ENCODE results near the gene QARS1.

QARS1 gene

GRCh38 chr3:49098429-49098828 is 6.1 kb downstream of the QARS1 start:
- H3K4me3 ChIP-seq (replicated peaks in 1 of 2; ENCODE audit: low read depth in 2 of 2, low read length in 2 of 2) = no peak overlapping the region
- TF ChIP-seq CTCF (IDR thresholded peaks at IDR 0.05; ENCODE audit: low read depth, low read length) = no peak
- no peak for DNase-seq (ENCODE audit: low read depth in 2 of 2)

GRCh38 chr3:49093853-49094767 is 10.4 kb downstream of the QARS1 start, which contains the start of gene QRICH1:
Gene QRICH1 (minus strand): TSS chr3:49094071. CDS start chr3:49077017, 17,054 bp downstream.
- peak; percentile 64 for TF ChIP-seq CTCF (IDR thresholded peaks at IDR 0.05; ENCODE audit: low read depth, low read length)
- peak; percentile 98 to 99 for DNase-seq (ENCODE audit: low read depth in 2 of 2)
- peak within 1 kb of the TSS; percentile 92 to 94 for H3K4me3 ChIP-seq (replicated peaks in 1 of 2; ENCODE audit: low read depth in 2 of 2, low read length in 2 of 2)

- peak; percentile 88 to 92 for DNase-seq (ENCODE audit: low read depth in 2 of 2)
- no peak for TF ChIP-seq CTCF (IDR thresholded peaks at IDR 0.05; ENCODE audit: low read depth, low read length)
- peak overlapping the region; percentile 92 to 94 for H3K4me3 ChIP-seq (replicated peaks in 1 of 2; ENCODE audit: low read depth in 2 of 2, low read length in 2 of 2)
Observed at GRCh38 chr3:49092938-49093852, 11.4 kb downstream of the QARS1 start.

DNA sequence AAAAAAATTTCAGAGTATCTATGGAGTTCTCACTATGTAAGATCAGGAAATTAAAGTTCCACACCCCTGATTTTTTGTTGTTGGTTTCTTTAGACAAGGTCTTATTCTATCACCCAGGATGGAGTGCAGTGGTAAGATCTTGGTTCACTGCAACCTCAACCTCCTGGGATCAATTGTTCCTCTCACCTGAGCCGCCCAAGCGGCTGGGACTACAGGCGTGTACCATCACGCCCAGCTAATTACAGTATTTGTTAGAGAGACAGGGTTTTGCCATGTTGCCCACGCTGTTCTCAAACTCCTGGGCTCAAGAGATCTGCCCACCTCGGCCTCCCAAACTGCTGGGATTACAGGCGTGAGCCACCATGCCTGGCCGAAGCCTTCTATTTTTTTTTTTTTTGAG is 23.1 kb downstream of the QARS1 start:
- no peak for DNase-seq (ENCODE audit: low read depth in 2 of 2)
- no peak overlapping the region for H3K4me3 ChIP-seq (replicated peaks in 1 of 2; ENCODE audit: low read depth in 2 of 2, low read length in 2 of 2)
- no peak for TF ChIP-seq CTCF (IDR thresholded peaks at IDR 0.05; ENCODE audit: low read depth, low read length)

DNA sequence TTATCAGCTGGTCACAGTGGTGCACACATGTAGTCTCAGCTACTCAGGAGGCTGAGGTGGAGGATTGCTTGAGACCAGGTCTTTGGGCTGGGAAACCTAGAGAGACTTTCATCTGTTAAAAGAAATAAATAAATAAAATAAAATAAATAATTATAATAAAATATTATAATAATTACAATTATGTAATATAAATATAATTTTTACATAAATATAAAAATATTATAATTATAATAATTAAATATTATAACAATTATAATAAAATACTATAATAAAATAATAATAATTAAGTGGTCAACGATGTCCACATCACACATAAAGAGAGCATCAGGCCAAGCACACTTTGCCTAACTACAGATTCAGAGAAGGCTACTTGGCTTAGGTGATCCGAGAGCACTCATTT is 25.3 kb downstream of the QARS1 start:
- no peak for TF ChIP-seq CTCF (IDR thresholded peaks at IDR 0.05; ENCODE audit: low read depth, low read length)
- H3K4me3 ChIP-seq (replicated peaks in 1 of 2; ENCODE audit: low read depth in 2 of 2, low read length in 2 of 2) = no peak overlapping the region
- no peak for DNase-seq (ENCODE audit: low read depth in 2 of 2)

DNA sequence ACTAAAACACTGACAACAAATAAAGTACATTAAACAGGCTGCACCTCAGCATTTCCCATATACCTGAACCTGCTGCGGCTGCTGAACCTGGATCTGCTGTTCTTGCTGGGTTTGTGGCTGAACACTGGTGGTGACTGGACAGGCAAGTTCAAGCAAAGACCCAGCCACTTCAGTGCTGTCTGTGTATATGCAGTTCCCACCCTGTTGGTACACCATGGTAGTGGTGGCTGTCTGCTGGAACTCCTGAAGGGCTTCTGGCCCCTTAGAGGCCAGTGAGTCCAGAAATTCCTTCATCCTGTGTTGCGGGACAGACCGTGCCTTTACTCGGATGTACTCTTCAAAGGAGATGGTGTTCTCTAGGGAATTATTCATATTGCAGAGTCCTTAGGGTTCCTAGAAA is 27.9 kb downstream of the QARS1 start:
- TF ChIP-seq CTCF (IDR thresholded peaks at IDR 0.05; ENCODE audit: low read depth, low read length) = no peak
- H3K4me3 ChIP-seq (replicated peaks in 1 of 2; ENCODE audit: low read depth in 2 of 2, low read length in 2 of 2) = no peak overlapping the region
- DNase-seq (ENCODE audit: low read depth in 2 of 2) = no peak
